Neural progenitor cell (in vitro differentiated cells): ENCODE data around the gene SIGLEC1. TPM values are rescaled to one million over a fixed set of nuclear protein-coding genes. Genes with fewer than 3 reads are reported as not detected.

Experiments
- DNase-seq: peaks from one replicate; pipeline ENCODE4 v3.0.0-alpha.2; 2016; ENCODE audit warnings: low spot score
- H2AFZ ChIP-seq: fragments of 200-600 bp; sonication (generic); replicated peaks from 2 replicates; pipeline ENCODE4 v1.6.1; 2016; ENCODE audit warnings: antibody characterized with exemption
- H3F3A ChIP-seq: fragments of 200-600 bp; sonication (generic); 2 replicates; pipeline ENCODE4 v1.6.1; 2016; ENCODE audit warnings: antibody characterized with exemption, low read depth
- H3K27ac ChIP-seq: fragments of 200-600 bp; sonication (generic); 2 replicates; pipeline ENCODE4 v1.5.1; 2016; ENCODE audit warnings: mild to moderate bottlenecking
- H3K27me3 ChIP-seq: fragments of 200-600 bp; sonication (generic); 2 replicates; pipeline ENCODE4 v1.6.1; 2016; ENCODE audit warnings: mild to moderate bottlenecking, moderate library complexity
- H3K36me3 ChIP-seq: fragments of 200-600 bp; sonication (generic); 2 replicates; pipeline ENCODE4 v1.5.1; 2016
- H3K4me1 ChIP-seq: fragments of 200-600 bp; sonication (generic); 2 replicates; pipeline ENCODE4 v1.6.1; 2016; ENCODE audit warnings: mixed run types
- H3K4me2 ChIP-seq: fragments of 200-600 bp; sonication (generic); 2 replicates; pipeline ENCODE4 v1.6.1; 2016
- H3K4me3 ChIP-seq: fragments of 200-600 bp; sonication (generic); 2 replicates; pipeline ENCODE4 v1.5.1; 2016
- H3K79me2 ChIP-seq: fragments of 200-600 bp; sonication (generic); 2 replicates; pipeline ENCODE4 v1.6.1; 2016; ENCODE audit warnings: low read depth
- H3K9ac ChIP-seq: fragments of 200-600 bp; sonication (generic); 2 replicates; pipeline ENCODE4 v1.6.1; 2016
- H3K9me3 ChIP-seq: fragments of 200-600 bp; sonication (generic); 2 replicates; pipeline ENCODE4 v1.5.1; 2016; ENCODE audit warnings: low read depth
- H4K20me1 ChIP-seq: fragments of 200-600 bp; sonication (generic); 2 replicates; pipeline ENCODE4 v1.6.1; 2016; ENCODE audit warnings: low read depth
- H3K27ac Mint-ChIP-seq: 3 replicates; pipeline ENCODE4 v1.8.0; 2021; ENCODE audit warnings: mixed read lengths
- H3K27me3 Mint-ChIP-seq: 2 replicates; pipeline ENCODE4 v1.8.0; 2022; ENCODE audit warnings: low read depth, mild to moderate bottlenecking, inconsistent platforms, moderate library complexity, mixed read lengths; ENCODE audit not compliant: insufficient read depth
- H3K36me3 Mint-ChIP-seq: 3 replicates; pipeline ENCODE4 v1.8.0; 2021; ENCODE audit warnings: mixed read lengths
- H3K4me1 Mint-ChIP-seq: 3 replicates; pipeline ENCODE4 v1.8.0; 2021; ENCODE audit warnings: mixed read lengths
- H3K4me3 Mint-ChIP-seq: 3 replicates; pipeline ENCODE4 v1.8.0; 2021; ENCODE audit warnings: mild to moderate bottlenecking, moderate library complexity, mixed read lengths
- H3K9me3 Mint-ChIP-seq: 3 replicates; pipeline ENCODE4 v1.8.0; 2020; ENCODE audit warnings: mixed read lengths
- CTCF ChIP-seq: fragments of 200-600 bp; sonication (generic); IDR thresholded peaks from 2 replicates; pipeline ENCODE4 v1.5.1; 2017; ENCODE audit warnings: antibody characterized with exemption, mild to moderate bottlenecking
- EZH2 ChIP-seq: fragments of 200-600 bp; sonication (generic); IDR thresholded peaks from 2 replicates; pipeline ENCODE4 v1.6.1; 2017; ENCODE audit warnings: antibody characterized with exemption, mild to moderate bottlenecking, moderate library complexity
- EZH2phosphoT487 ChIP-seq: fragments of 200-600 bp; sonication (generic); IDR thresholded peaks from 2 replicates; pipeline ENCODE4 v1.6.1; 2017; ENCODE audit warnings: antibody characterized with exemption
- total RNA-seq: library from RNA; depleted of rRNA; stranded (reverse); fragments of >200 nt; gene quantifications from 2 replicates; pipeline ENCODE4 v1.2.3, GENCODE V29; 2015; ENCODE audit warnings: low replicate concordance

Gene SIGLEC1
- total RNA-seq, 1 donor from 2014 or later: not detected

GRCh38 chr20:3759316-3759823 lies 47.0 kb upstream of the SIGLEC1 start:
- no peaks in the 10 kb centered on the region for H4K20me1 ChIP-seq
- no peaks in the 10 kb centered on the region for H3K36me3 ChIP-seq
- H3K4me3 ChIP-seq: no peak overlapping the region
- TF ChIP-seq EZH2phosphoT487: no peak
- TF ChIP-seq EZH2: no peak
- no peak for TF ChIP-seq CTCF
- no peaks in the 10 kb centered on the region for H3K9me3 ChIP-seq
- peaks cover 28% of the 10 kb centered on the region for H3K4me1 ChIP-seq
- no peak overlapping the region for H3K4me2 ChIP-seq
- no peak for DNase-seq
- no peaks in the 10 kb centered on the region for H3K79me2 ChIP-seq
- H3K27me3 ChIP-seq: no peaks in the 10 kb centered on the region
- Mint-ChIP-seq H3K36me3 (peaks cover 21% of the 10 kb centered on the region), H3K4me1 (peaks cover 4% of the 10 kb centered on the region), H3K27me3 (no peaks in the 10 kb centered on the region), H3K4me3 (peak overlapping the region; percentile 62), H3K9me3 (no peaks in the 10 kb centered on the region), H3K27ac (peak overlapping the region; percentile 91)
- no peak overlapping the region for H3K27ac ChIP-seq
- peaks cover 16% of the 10 kb centered on the region for H3F3A ChIP-seq
- no peak overlapping the region for H3K9ac ChIP-seq
- H2AFZ ChIP-seq: no peak overlapping the region

- DNase-seq: no peak
- no peak overlapping the region for H3K4me3 Mint-ChIP-seq
- peaks cover 16% of the 10 kb centered on the region for H3F3A ChIP-seq
- H3K4me3 ChIP-seq: no peak overlapping the region
- no peaks in the 10 kb centered on the region for H3K27me3 Mint-ChIP-seq
- no peak overlapping the region for H3K27ac Mint-ChIP-seq
- peaks cover 21% of the 10 kb centered on the region for H3K36me3 Mint-ChIP-seq
- H3K9ac ChIP-seq: no peak overlapping the region
- H3K27me3 ChIP-seq: no peaks in the 10 kb centered on the region
- TF ChIP-seq EZH2 (no peak), EZH2phosphoT487 (no peak), CTCF (no peak)
- H3K27ac ChIP-seq: no peak overlapping the region
- H4K20me1 ChIP-seq: no peaks in the 10 kb centered on the region
- no peaks in the 10 kb centered on the region for H3K79me2 ChIP-seq
- no peak overlapping the region for H2AFZ ChIP-seq
- H3K36me3 ChIP-seq: no peaks in the 10 kb centered on the region
- H3K4me1 Mint-ChIP-seq: peaks cover 4% of the 10 kb centered on the region
- no peaks in the 10 kb centered on the region for H3K9me3 Mint-ChIP-seq
- H3K4me2 ChIP-seq: no peak overlapping the region
- peaks cover 28% of the 10 kb centered on the region for H3K4me1 ChIP-seq
- no peaks in the 10 kb centered on the region for H3K9me3 ChIP-seq
Measured at GRCh38 chr20:3758566-3758965, 46.2 kb upstream of the SIGLEC1 start.

GRCh38 chr20:3757268-3757667 lies 44.9 kb upstream of the SIGLEC1 start:
- Mint-ChIP-seq H3K27ac (no peak overlapping the region), H3K4me1 (peaks cover 11% of the 10 kb centered on the region), H3K4me3 (no peak overlapping the region), H3K27me3 (peaks cover 8% of the 10 kb centered on the region), H3K9me3 (no peaks in the 10 kb centered on the region), H3K36me3 (peaks cover 21% of the 10 kb centered on the region)
- Histone ChIP-seq H2AFZ (no peak overlapping the region), H4K20me1 (peaks cover 7% of the 10 kb centered on the region), H3K9me3 (no peaks in the 10 kb centered on the region), H3K27ac (no peak overlapping the region), H3K79me2 (no peaks in the 10 kb centered on the region), H3K4me1 (peaks cover 28% of the 10 kb centered on the region), H3K9ac (no peak overlapping the region), H3F3A (peaks cover 24% of the 10 kb centered on the region), H3K4me3 (no peak overlapping the region), H3K4me2 (no peak overlapping the region), H3K27me3 (peaks cover 8% of the 10 kb centered on the region), H3K36me3 (no peaks in the 10 kb centered on the region)
- DNase-seq: no peak
- TF ChIP-seq EZH2 (no peak), CTCF (no peak), EZH2phosphoT487 (no peak)
